Ovary (tissue), 9 donors: Measurements from ENCODE around the gene RNASET2. TPM values are rescaled to one million over a fixed set of nuclear protein-coding genes. Genes with fewer than 3 reads are reported as not detected.

ENCODE experiments used
- DNase-seq, 5 donors: peaks; one replicate each; pipeline ENCODE4 v3.0.0-alpha.2; 2019 to 2020
- H3K27ac ChIP-seq, 2 donors: fragments of 200-600 bp; one replicate each; pipeline versions ENCODE4 v1.5.1 to v1.8.0; 2019 to 2022
- H3K27me3 ChIP-seq: fragments of 200-600 bp; one replicate; pipeline ENCODE4 v1.8.0; 2022
- H3K36me3 ChIP-seq: fragments of 200-600 bp; sonication (generic); one replicate; pipeline ENCODE4 v1.5.1; 2019
- H3K4me1 ChIP-seq: one replicate; pipeline ENCODE4 v1.8.1; 2013; ENCODE audit warnings: mild to moderate bottlenecking, moderate library complexity; ENCODE audit not compliant: insufficient read depth
- H3K4me3 ChIP-seq: fragments of 200-600 bp; sonication (generic); one replicate; pipeline ENCODE4 v1.5.1; 2017
- H3K9me3 ChIP-seq, 2 donors: fragments of 200-600 bp in 1 of 2; sonication (generic) in 1 of 2; one replicate each; pipeline versions ENCODE4 v1.5.1 to v1.8.1; 2013 to 2019; ENCODE audit warnings: mild to moderate bottlenecking in 1 of 2, moderate library complexity in 1 of 2
- EP300 ChIP-seq: sonication (generic); formaldehyde crosslinking; IDR thresholded peaks from one replicate; pipeline ENCODE4 v1.6.1; 2017; ENCODE audit warnings: antibody characterized with exemption
- POLR2A ChIP-seq: fragments of 450-650 bp; IDR thresholded peaks from one replicate; pipeline ENCODE4 v1.6.1; 2017; ENCODE audit warnings: antibody characterized with exemption, mild to moderate bottlenecking, moderate library complexity
- WGBS, 3 donors: extraction: QIAGEN DNeasy Blood & Tissue Kit in 1 of 3; methylation state at CpG; one replicate each; pipeline versions ENCODE4 v1.1.5 to v1.1.7; 2013 to 2017; 5-methylcytosine and 5-hydroxymethylcytosine counted together
- intact Hi-C, 4 donors: fragments of 100-400 bp; cut with DNase I; formaldehyde crosslinking; loops; one replicate each; pipeline versions ENCODE4 v1.11.0 to v1.15.1; 2022 to 2023
- polyA plus RNA-seq, 2 donors: library from polyadenylated mRNA; stranded (reverse); fragments of 200-250 nt in 1 of 2; fragments of 350-450 nt in 1 of 2; fragmentation: Illumina TruSeq in 1 of 2; extraction: RNeasy Lipid Tissue Mini Kit (QIAGEN cat#74804) in 1 of 2; gene quantifications; one replicate each; pipeline ENCODE4 v1.2.3, GENCODE V29; 2013 to 2014
- total RNA-seq, 7 donors: library from RNA; depleted of rRNA in 2 of 7; stranded (reverse); fragments of >200 nt in 2 of 7; fragmentation: NEBNext Ultra II Directional in 3 of 7; extraction: Animal tissue kit (Norgen Biotek cat#: 25700) in 3 of 7; gene quantifications; one replicate each; pipeline versions ENCODE4 v1.1.0 to v1.2.4, GENCODE V29; 2016 to 2023
- TF ChIP-seq, protein P1 (sequence below), 3 donors: fragments of 450-650 bp in 2 of 3; fragments of 200-600 bp in 1 of 3; IDR thresholded peaks; one replicate each; pipeline versions ENCODE4 v1.5.1 to v1.8.0; 2016 to 2022; ENCODE audit warnings: antibody characterized with exemption in 3 of 3, mild to moderate bottlenecking in 1 of 3
- donor health status: DM: no; HTN: no; CAD: no; lungs with moderate emphysema.
- donor health status: DM: no; HTN: no; CAD: no.
- donor health status: Bipolar disorder and iron deficiency.
- donor health status: DM: yes; HTN: yes; CAD: no.
- donor health status: DM: no; HTN: no; CAD: no.
- donor health status: DM: yes; HTN: yes; CAD: no.

Gene RNASET2
- total and polyA plus RNA-seq, 9 donors = 34.8 to 211 (median 56.0) TPM

- peak overlapping the region; percentile 61 for H3K4me3 ChIP-seq
- intact Hi-C loops = no loop called here
- no peaks in the 10 kb centered on the region for H3K36me3 ChIP-seq
- no peaks in the 10 kb centered on the region for H3K9me3 ChIP-seq
- DNase-seq = peak in 2 of 5 donors; percentile 37
- no peaks in the 10 kb centered on the region for H3K27me3 ChIP-seq
- TF ChIP-seq EP300 (no peak), POLR2A (no peak)
- TF ChIP-seq, protein P1, sequence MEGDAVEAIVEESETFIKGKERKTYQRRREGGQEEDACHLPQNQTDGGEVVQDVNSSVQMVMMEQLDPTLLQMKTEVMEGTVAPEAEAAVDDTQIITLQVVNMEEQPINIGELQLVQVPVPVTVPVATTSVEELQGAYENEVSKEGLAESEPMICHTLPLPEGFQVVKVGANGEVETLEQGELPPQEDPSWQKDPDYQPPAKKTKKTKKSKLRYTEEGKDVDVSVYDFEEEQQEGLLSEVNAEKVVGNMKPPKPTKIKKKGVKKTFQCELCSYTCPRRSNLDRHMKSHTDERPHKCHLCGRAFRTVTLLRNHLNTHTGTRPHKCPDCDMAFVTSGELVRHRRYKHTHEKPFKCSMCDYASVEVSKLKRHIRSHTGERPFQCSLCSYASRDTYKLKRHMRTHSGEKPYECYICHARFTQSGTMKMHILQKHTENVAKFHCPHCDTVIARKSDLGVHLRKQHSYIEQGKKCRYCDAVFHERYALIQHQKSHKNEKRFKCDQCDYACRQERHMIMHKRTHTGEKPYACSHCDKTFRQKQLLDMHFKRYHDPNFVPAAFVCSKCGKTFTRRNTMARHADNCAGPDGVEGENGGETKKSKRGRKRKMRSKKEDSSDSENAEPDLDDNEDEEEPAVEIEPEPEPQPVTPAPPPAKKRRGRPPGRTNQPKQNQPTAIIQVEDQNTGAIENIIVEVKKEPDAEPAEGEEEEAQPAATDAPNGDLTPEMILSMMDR (IDR thresholded peaks at IDR 0.05) = no peak
- 40 to 58% (median 57%) methylated on average over 39 to 52 of the region's 52 CpGs for WGBS, 3 donors
- H3K27ac ChIP-seq = no peak overlapping the region
- H3K4me1 ChIP-seq = peaks cover 3% of the 10 kb centered on the region
Measured at GRCh38 chr6:166955121-166955864, 1.1 kb downstream of the RNASET2 start.

DNA sequence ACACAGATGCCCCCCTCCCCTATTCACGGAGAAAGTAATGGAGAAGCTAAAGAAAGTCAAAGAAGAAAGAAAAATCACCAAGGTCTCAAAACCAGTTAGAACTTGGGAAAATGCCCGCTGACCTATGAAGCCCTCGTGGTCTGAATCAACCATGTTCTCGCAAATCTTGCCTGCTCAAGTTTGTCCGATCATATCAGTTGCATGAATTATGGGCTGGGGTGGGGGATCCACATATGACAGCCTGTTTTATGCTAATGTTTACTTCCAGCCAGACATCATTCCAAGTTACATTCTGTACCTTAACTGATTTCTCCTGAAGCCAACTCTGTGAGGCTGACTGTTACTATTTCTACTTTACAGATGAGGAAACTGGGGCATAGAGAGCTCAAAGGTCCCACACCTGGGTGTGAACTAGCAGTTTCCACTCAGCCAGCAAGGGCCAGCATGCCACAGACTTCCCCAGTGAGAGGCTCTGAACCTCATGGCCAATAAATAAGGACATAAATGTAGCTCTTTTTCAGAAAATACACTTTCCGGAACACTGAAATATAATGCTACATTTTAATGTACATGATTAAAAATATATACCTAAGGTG is 2.1 kb downstream of the RNASET2 start:
- TF ChIP-seq, protein P1 (IDR thresholded peaks at IDR 0.05) = no peak
- TF ChIP-seq POLR2A (no peak), EP300 (no peak)
- H3K27ac ChIP-seq = no peak overlapping the region
- no peak overlapping the region for H3K4me3 ChIP-seq
- intact Hi-C loops = no loop called here
- peaks cover 4% of the 10 kb centered on the region for H3K4me1 ChIP-seq
- WGBS, 3 donors = 81 to 86% (median 85%) methylated on average over 6 of the region's 6 CpGs
- H3K9me3 ChIP-seq = no peaks in the 10 kb centered on the region
- DNase-seq = no peak
- no peaks in the 10 kb centered on the region for H3K36me3 ChIP-seq
- no peaks in the 10 kb centered on the region for H3K27me3 ChIP-seq

DNA sequence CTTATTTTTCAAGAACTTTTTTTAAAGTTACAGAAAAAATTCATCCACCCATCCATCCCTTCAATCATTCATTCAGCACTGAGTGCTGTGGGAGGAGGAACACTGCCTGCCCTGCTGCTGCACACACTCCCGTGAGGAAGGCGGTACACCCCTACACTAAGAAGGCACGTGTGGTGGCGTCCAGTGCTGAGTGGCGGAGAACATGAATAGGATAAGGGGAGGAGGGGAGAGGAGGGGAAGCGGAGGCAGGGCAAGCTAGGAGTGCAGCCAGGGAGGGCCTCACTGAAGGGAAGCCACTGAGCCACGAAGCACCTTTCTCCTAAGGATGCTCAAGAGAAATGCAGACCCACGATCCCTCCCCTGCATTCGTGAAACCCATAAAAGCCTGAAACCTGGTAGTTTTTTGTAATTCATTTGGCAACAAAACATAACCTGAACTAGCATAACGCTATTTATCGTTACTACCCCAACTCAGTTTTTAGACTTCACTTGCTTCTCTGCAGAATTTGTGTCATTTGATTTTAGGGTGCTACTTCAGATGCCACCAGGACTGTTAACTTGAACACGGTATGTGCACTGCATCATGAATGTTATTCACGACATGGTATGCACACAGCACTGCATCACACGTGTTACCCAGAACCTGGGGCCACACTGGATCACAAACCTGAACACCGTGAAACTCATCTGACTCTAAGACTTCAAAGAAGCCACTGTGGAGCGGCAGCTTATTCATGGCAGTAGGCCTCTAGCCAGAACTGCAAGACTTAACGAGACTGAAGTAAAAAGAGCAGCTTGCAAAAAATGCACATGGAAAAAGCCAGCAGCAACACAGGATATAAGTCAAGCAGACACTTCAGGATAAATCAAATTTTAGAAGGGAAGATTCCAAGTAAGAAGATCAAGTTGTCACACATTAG is 3.5 kb downstream of the RNASET2 start:
- no peaks in the 10 kb centered on the region for H3K27me3 ChIP-seq
- peaks cover 4% of the 10 kb centered on the region for H3K4me1 ChIP-seq
- WGBS, 3 donors = 83 to 85% (median 84%) methylated on average over 17 of the region's 17 CpGs
- TF ChIP-seq, protein P1 (IDR thresholded peaks at IDR 0.05) = no peak
- TF ChIP-seq EP300 = no peak
- no peak for TF ChIP-seq POLR2A
- intact Hi-C loops = no loop called here
- H3K27ac ChIP-seq = no peak overlapping the region
- H3K4me3 ChIP-seq = no peak overlapping the region
- DNase-seq = no peak
- H3K9me3 ChIP-seq = no peaks in the 10 kb centered on the region
- H3K36me3 ChIP-seq = no peaks in the 10 kb centered on the region

GRCh38 chr6:166952121-166952520 is 4.2 kb downstream of the RNASET2 start:
- no peak for DNase-seq
- Histone ChIP-seq H3K9me3 (no peaks in the 10 kb centered on the region), H3K4me1 (peaks cover 4% of the 10 kb centered on the region), H3K36me3 (no peaks in the 10 kb centered on the region), H3K27me3 (no peaks in the 10 kb centered on the region), H3K4me3 (no peak overlapping the region), H3K27ac (no peak overlapping the region)
- TF ChIP-seq, protein P1 (IDR thresholded peaks at IDR 0.05) = no peak
- TF ChIP-seq POLR2A = no peak
- TF ChIP-seq EP300 = no peak
- WGBS, 3 donors = 84 to 94% (median 90%) methylated on average over 12 of the region's 12 CpGs
- intact Hi-C loops = no loop called here
